Ovary (tissue), 9 donors: ENCODE measurements around the gene CTCFL. TPM values are rescaled to one million over a fixed set of nuclear protein-coding genes. Genes with fewer than 3 reads are reported as not detected.

Experiments used
- DNase-seq, 5 donors: peaks; one replicate each; pipeline ENCODE4 v3.0.0-alpha.2; 2019 to 2020
- H3K27ac ChIP-seq, 2 donors: fragments of 200-600 bp; one replicate each; pipeline versions ENCODE4 v1.5.1 to v1.8.0; 2019 to 2022
- H3K27me3 ChIP-seq: fragments of 200-600 bp; one replicate; pipeline ENCODE4 v1.8.0; 2022
- H3K36me3 ChIP-seq: fragments of 200-600 bp; sonication (generic); one replicate; pipeline ENCODE4 v1.5.1; 2019
- H3K4me1 ChIP-seq: one replicate; pipeline ENCODE4 v1.8.1; 2013; ENCODE audit warnings: mild to moderate bottlenecking, moderate library complexity; ENCODE audit not compliant: insufficient read depth
- H3K4me3 ChIP-seq: fragments of 200-600 bp; sonication (generic); one replicate; pipeline ENCODE4 v1.5.1; 2017
- H3K9me3 ChIP-seq, 2 donors: fragments of 200-600 bp in 1 of 2; sonication (generic) in 1 of 2; one replicate each; pipeline versions ENCODE4 v1.5.1 to v1.8.1; 2013 to 2019; ENCODE audit warnings: mild to moderate bottlenecking in 1 of 2, moderate library complexity in 1 of 2
- EP300 ChIP-seq: sonication (generic); formaldehyde crosslinking; IDR thresholded peaks from one replicate; pipeline ENCODE4 v1.6.1; 2017; ENCODE audit warnings: antibody characterized with exemption
- POLR2A ChIP-seq: fragments of 450-650 bp; IDR thresholded peaks from one replicate; pipeline ENCODE4 v1.6.1; 2017; ENCODE audit warnings: antibody characterized with exemption, mild to moderate bottlenecking, moderate library complexity
- WGBS, 3 donors: extraction: QIAGEN DNeasy Blood & Tissue Kit in 1 of 3; methylation state at CpG; one replicate each; pipeline versions ENCODE4 v1.1.5 to v1.1.7; 2013 to 2017; 5-methylcytosine and 5-hydroxymethylcytosine counted together
- intact Hi-C, 4 donors: fragments of 100-400 bp; cut with DNase I; formaldehyde crosslinking; loops; one replicate each; pipeline versions ENCODE4 v1.11.0 to v1.15.1; 2022 to 2023
- polyA plus RNA-seq, 2 donors: library from polyadenylated mRNA; stranded (reverse); fragments of 200-250 nt in 1 of 2; fragments of 350-450 nt in 1 of 2; fragmentation: Illumina TruSeq in 1 of 2; extraction: RNeasy Lipid Tissue Mini Kit (QIAGEN cat#74804) in 1 of 2; gene quantifications; one replicate each; pipeline ENCODE4 v1.2.3, GENCODE V29; 2013 to 2014
- total RNA-seq, 7 donors: library from RNA; depleted of rRNA in 2 of 7; stranded (reverse); fragments of >200 nt in 2 of 7; fragmentation: NEBNext Ultra II Directional in 3 of 7; extraction: Animal tissue kit (Norgen Biotek cat#: 25700) in 3 of 7; gene quantifications; one replicate each; pipeline versions ENCODE4 v1.1.0 to v1.2.4, GENCODE V29; 2016 to 2023
- TF ChIP-seq, protein P1 (sequence below), 3 donors: fragments of 450-650 bp in 2 of 3; fragments of 200-600 bp in 1 of 3; IDR thresholded peaks; one replicate each; pipeline versions ENCODE4 v1.5.1 to v1.8.0; 2016 to 2022; ENCODE audit warnings: antibody characterized with exemption in 3 of 3, mild to moderate bottlenecking in 1 of 3
- donor health status: DM: no; HTN: no; CAD: no; lungs with moderate emphysema.
- donor health status: DM: no; HTN: no; CAD: no.
- donor health status: Bipolar disorder and iron deficiency.
- donor health status: DM: yes; HTN: yes; CAD: no.
- donor health status: DM: no; HTN: no; CAD: no.
- donor health status: DM: yes; HTN: yes; CAD: no.

CTCFL gene
- total and polyA plus RNA-seq, 9 donors: 0.01 to 0.92 (median 0.17) TPM; not detected in 5

DNA sequence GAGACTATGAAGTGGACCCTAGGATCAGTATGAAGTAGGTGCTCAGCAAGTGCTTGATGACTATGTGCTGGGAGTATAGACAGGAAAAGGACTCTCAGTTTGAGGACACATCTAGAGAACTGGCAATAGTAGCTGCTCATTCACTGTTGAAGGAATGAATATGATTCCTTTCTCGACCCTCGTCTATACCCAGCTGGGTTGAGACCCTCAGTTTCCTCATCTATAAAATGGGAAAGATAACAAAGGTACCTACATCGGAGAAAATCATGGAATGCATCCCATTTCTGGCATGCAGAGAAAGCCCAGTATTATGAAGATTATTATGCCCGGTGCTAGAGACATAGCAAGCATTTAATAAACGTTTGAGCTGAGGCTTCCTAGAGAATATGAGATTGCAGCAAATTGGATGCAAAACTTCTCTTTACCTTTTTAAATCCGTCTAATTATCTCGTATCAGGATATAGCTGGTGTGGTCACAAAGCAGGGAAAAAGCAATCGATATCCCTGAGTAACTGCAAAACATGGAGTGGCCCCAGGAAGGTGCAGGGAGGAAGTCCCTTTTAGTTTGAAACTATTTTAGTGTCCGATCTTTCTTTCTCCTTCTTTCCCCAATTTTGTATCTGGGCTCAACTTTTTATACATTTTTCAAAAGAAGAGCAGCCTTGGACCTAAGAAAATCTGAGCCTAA, 33.1 kb upstream of the CTCFL start:
- Histone ChIP-seq H3K27me3 (no peaks in the 10 kb centered on the region), H3K9me3 (no peaks in the 10 kb centered on the region), H3K27ac (no peak overlapping the region), H3K36me3 (no peaks in the 10 kb centered on the region), H3K4me1 (peaks cover 5% of the 10 kb centered on the region), H3K4me3 (no peak overlapping the region)
- DNase-seq: no peak
- WGBS, 3 donors: 59 to 71% (median 63%) methylated on average over 9 of the region's 9 CpGs
- intact Hi-C loops: no loop called here
- TF ChIP-seq, protein P1, sequence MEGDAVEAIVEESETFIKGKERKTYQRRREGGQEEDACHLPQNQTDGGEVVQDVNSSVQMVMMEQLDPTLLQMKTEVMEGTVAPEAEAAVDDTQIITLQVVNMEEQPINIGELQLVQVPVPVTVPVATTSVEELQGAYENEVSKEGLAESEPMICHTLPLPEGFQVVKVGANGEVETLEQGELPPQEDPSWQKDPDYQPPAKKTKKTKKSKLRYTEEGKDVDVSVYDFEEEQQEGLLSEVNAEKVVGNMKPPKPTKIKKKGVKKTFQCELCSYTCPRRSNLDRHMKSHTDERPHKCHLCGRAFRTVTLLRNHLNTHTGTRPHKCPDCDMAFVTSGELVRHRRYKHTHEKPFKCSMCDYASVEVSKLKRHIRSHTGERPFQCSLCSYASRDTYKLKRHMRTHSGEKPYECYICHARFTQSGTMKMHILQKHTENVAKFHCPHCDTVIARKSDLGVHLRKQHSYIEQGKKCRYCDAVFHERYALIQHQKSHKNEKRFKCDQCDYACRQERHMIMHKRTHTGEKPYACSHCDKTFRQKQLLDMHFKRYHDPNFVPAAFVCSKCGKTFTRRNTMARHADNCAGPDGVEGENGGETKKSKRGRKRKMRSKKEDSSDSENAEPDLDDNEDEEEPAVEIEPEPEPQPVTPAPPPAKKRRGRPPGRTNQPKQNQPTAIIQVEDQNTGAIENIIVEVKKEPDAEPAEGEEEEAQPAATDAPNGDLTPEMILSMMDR (IDR thresholded peaks at IDR 0.05): no peak
- TF ChIP-seq POLR2A (no peak), EP300 (no peak)

DNA sequence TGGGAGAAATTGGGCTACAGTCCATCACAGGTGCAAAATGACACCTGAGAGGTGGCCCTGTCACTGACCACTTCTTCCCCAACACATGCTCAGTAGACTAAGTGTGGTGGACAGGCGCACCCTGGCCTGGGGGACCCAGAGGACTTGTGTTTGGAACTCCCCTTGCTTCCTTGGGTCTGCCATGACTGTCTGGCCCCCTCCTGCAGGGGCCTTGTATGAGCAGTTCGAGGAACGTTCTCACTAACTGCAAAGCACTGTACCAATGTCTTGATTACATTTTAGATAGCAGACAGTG, 32.0 kb upstream of the CTCFL start:
- Histone ChIP-seq H3K27me3 (no peaks in the 10 kb centered on the region), H3K9me3 (no peaks in the 10 kb centered on the region), H3K4me3 (no peak overlapping the region), H3K4me1 (peaks cover 5% of the 10 kb centered on the region), H3K27ac (no peak overlapping the region), H3K36me3 (no peaks in the 10 kb centered on the region)
- no peak for DNase-seq
- TF ChIP-seq, protein P1 (IDR thresholded peaks at IDR 0.05): no peak
- TF ChIP-seq POLR2A: no peak
- TF ChIP-seq EP300: no peak
- intact Hi-C loops: no loop called here
- 77 to 79% (median 78%) methylated on average over 3 of the region's 3 CpGs for WGBS, 3 donors

DNA sequence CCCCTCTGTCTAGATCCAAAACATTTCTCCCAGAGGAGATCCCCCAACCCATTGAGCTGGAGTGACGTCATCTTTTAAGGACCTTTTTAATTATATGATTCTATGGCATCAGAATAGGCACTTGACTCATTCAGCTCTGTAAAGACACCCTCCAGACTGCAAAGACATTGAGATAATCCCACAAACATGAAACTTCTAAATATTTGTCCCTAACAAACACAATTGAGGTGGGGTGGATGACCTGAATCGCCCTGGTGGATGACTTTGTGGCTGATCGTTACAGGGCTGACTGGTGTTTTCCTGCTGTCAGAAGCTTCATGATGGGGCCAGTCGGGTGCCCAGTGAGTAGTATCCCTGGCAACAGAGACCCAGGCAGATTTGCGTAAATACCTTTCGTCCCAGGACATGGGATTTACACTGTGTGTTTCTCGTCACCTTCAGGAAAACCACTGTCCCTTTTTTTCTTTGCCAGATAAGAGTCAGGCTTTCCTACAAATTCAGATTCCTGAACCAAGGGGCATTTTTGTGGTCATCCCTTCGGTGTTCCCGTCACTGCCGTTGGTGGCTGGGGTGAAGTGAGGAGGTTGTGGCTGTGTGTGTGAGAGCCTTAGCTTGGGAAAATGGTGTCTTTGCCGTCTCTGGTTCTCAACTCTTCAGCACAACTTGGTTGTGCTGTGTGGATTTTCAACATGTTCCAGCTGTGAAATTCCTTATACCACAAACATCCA, 30.7 kb upstream of the CTCFL start:
- intact Hi-C loops: no loop called here
- H3K9me3 ChIP-seq: no peaks in the 10 kb centered on the region
- WGBS, 3 donors: 79 to 81% (median 79%) methylated on average over 11 of the region's 11 CpGs

DNA sequence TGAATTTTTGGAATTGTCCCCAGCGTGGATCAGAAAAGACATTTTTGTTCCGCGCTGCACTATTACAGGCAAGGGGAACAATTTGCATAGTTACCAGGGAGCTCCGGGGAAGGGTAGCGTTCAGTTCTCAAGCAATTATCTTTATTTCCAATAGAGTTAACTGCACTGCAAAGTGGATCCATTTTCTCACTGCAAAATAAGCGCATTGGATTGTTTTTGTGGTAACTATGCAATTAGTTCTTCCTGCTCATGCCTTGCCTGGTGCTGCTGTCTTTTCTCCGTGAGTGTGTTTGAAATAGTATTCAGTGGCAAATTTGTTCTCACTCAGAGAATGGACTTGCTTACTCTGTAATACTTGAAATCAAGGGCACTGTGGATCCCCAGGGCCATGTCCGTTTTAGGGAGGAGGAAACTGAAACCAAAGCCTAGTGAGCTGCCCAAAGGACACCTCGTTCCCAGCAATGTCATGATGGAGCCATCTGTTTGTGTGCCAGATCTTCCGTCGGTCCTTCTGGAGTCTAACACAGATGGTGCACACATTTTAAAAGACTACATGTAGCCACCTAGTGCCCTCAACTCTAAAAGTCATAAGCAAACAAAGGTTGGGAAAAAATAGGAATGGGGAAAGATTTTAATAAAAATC, 28.6 kb upstream of the CTCFL start:
- no peak for DNase-seq
- Histone ChIP-seq H3K36me3 (no peaks in the 10 kb centered on the region), H3K27me3 (no peaks in the 10 kb centered on the region), H3K27ac (no peak overlapping the region), H3K9me3 (no peaks in the 10 kb centered on the region), H3K4me3 (no peak overlapping the region), H3K4me1 (no peaks in the 10 kb centered on the region)
- TF ChIP-seq POLR2A (no peak), EP300 (no peak)
- TF ChIP-seq, protein P1 (IDR thresholded peaks at IDR 0.05): no peak
- intact Hi-C loops: no loop called here
- WGBS, 3 donors: 76 to 89% (median 80%) methylated on average over 11 of the region's 11 CpGs

More for the DNA sequence above, 30.7 kb upstream of the CTCFL start:
- no peaks in the 10 kb centered on the region for H3K36me3 ChIP-seq
- H3K4me3 ChIP-seq: no peak overlapping the region
- H3K4me1 ChIP-seq: no peaks in the 10 kb centered on the region
- no peak for DNase-seq
- TF ChIP-seq POLR2A (no peak), EP300 (no peak)
- TF ChIP-seq, protein P1 (IDR thresholded peaks at IDR 0.05): no peak
- H3K27ac ChIP-seq: no peak overlapping the region
- H3K27me3 ChIP-seq: no peaks in the 10 kb centered on the region
